GM12878 (cell line): ENCODE data around the gene THSD4. TPM values are rescaled to one million over a fixed set of nuclear protein-coding genes. Genes with fewer than 3 reads are reported as not detected.
A peak's percentile ranks its signal among the peaks of the same experiment; 100 is the strongest.

Source experiments
- ATAC-seq: fragments of 200-7000 bp; cut with Tn5 transposase; 3 replicates; pipeline ENCODE4 v1.9.1; 2020; ENCODE audit warnings: mild to moderate bottlenecking, moderate library complexity
- BruUV-seq: library from RNA; stranded (reverse); fragments of 400-500 nt; replicated peaks from 2 replicates; lab custom pipeline; 2021; lab: Mats Ljungman, UMichigan
- CTCF ChIA-PET: fragments of 300-600 bp; sonication (Branson Sonifier 250); formaldehyde crosslinking; extraction: SDS; loops from one replicate; lab custom pipeline; 2021; ENCODE audit warnings: inconsistent platforms; lab: Yijun Ruan, JAX
- POLR2A ChIA-PET: fragments of 350-600 bp; formaldehyde crosslinking; extraction: SDS; loops from one replicate; lab custom pipeline; 2021; ENCODE audit warnings: inconsistent platforms; lab: Charles Lee
- RAD21 ChIA-PET: fragments of 300-600 bp; sonication (Branson Sonifier 250); formaldehyde crosslinking; loops from one replicate; lab custom pipeline; 2023; ENCODE audit warnings: antibody characterized with exemption; ENCODE audit not compliant: unreplicated experiment; lab: Charles Lee
- SMC1A ChIA-PET: fragments of 300-600 bp; sonication (Branson Sonifier 250); formaldehyde crosslinking; loops from one replicate; lab custom pipeline; 2023; ENCODE audit not compliant: unreplicated experiment, uncharacterized antibody; lab: Charles Lee
- DNase-seq: peaks from one replicate; pipeline ENCODE4 v3.0.0-alpha.2; 2011; ENCODE audit warnings: low read depth, low spot score
- FAIRE-seq: peaks from 3 replicates; lab custom pipeline; 2011; peaks lifted over from hg19 to GRCh38; lab: Jason Lieb, UNC
- H2AFZ ChIP-seq: 2 replicates; pipeline ENCODE4 v1.6.0; 2011; ENCODE audit warnings: low read depth, low read length, control low read depth; ENCODE audit not compliant: control insufficient read depth
- H3K27ac ChIP-seq: 2 replicates; pipeline ENCODE4 v1.5.1; 2011; ENCODE audit warnings: control low read depth; ENCODE audit not compliant: control insufficient read depth, insufficient read depth
- H3K27me3 ChIP-seq, 2 experiments: replicated peaks in 1 of 2; 2 replicates each; pipeline versions ENCODE4 v1.6.0 to v1.6.1; 2011; ENCODE audit warnings: low read length in 1 of 2; ENCODE audit not compliant: control insufficient read depth in 2 of 2, insufficient read depth in 2 of 2
- H3K36me3 ChIP-seq, 2 experiments: 2 replicates each; pipeline ENCODE4 v1.5.1; 2011; ENCODE audit warnings: low read length in 1 of 2; ENCODE audit not compliant: control insufficient read depth in 2 of 2, insufficient read depth in 2 of 2
- H3K4me1 ChIP-seq: 2 replicates; pipeline ENCODE4 v1.6.1; 2011; ENCODE audit warnings: mild to moderate bottlenecking, low read length, moderate library complexity, mixed read lengths; ENCODE audit not compliant: control insufficient read depth, insufficient read depth
- H3K4me2 ChIP-seq: 2 replicates; pipeline ENCODE4 v1.6.0; 2011; ENCODE audit warnings: control low read depth; ENCODE audit not compliant: control insufficient read depth, insufficient read depth
- H3K4me3 ChIP-seq: fragments of 200-600 bp; sonication (generic); 2 replicates; pipeline ENCODE4 v1.5.1; 2016
- H3K79me2 ChIP-seq: 2 replicates; pipeline ENCODE4 v1.6.0; 2011; ENCODE audit warnings: low read length; ENCODE audit not compliant: control insufficient read depth, insufficient read depth
- H3K9ac ChIP-seq: 2 replicates; pipeline ENCODE4 v1.8.0; 2011; ENCODE audit warnings: low read length, control low read depth, mixed read lengths; ENCODE audit not compliant: control insufficient read depth, insufficient read depth
- H3K9me3 ChIP-seq: replicated peaks from 3 replicates; pipeline ENCODE4 v1.5.1; 2011; ENCODE audit warnings: mild to moderate bottlenecking, low read length; ENCODE audit not compliant: control insufficient read depth, insufficient read depth
- H4K20me1 ChIP-seq: 2 replicates; pipeline ENCODE4 v1.6.0; 2011; ENCODE audit not compliant: control insufficient read depth, insufficient read depth
- MTA2 ChIP-seq: fragments of 450-650 bp; IDR thresholded peaks from 2 replicates; pipeline ENCODE4 v1.6.1; 2016; ENCODE audit warnings: low read depth, mild to moderate bottlenecking, moderate library complexity
- PBX3 ChIP-seq: IDR thresholded peaks from 2 replicates; pipeline ENCODE4 v1.6.1; 2011; ENCODE audit warnings: mild to moderate bottlenecking, low read depth, low read length, moderate library complexity; ENCODE audit not compliant: insufficient replicate concordance
- PKNOX1 ChIP-seq: fragments of 450-650 bp; IDR thresholded peaks from 2 replicates; pipeline ENCODE4 v1.6.1; 2016; ENCODE audit warnings: mild to moderate bottlenecking
- WGBS: methylation state at CpG from one replicate; pipeline ENCODE4 v1.1.6; 2016; ENCODE audit warnings: low lambda C conversion rate; ENCODE audit not compliant: insufficient replicate concordance, insufficient coverage; ENCODE audit errors: missing lambda C conversion rate; 5-methylcytosine and 5-hydroxymethylcytosine counted together
- in situ Hi-C: fragments of 300-500 bp; cut with MboI; formaldehyde crosslinking; loops from 9 replicates; pipeline ENCODE4 v1.14.3; 2018; ENCODE audit warnings: mixed read lengths
- intact Hi-C: fragments of 100-400 bp; cut with micrococcal nuclease; formaldehyde crosslinking; loops from one replicate; pipeline ENCODE4 v1.14.2; 2022; ENCODE audit not compliant: unreplicated experiment
- polyA plus RNA-seq, 11 experiments: library from polyadenylated mRNA; depleted of rRNA in 4 of 11; unstranded in 6 of 11; stranded (reverse) in 5 of 11; fragments of >200 nt; fragmentation: Nextera tagmentation in 4 of 11; fragmentation: Illumina TruSeq in 1 of 11; extraction: Ambion mirVana in 4 of 11; extraction: Trizol in 1 of 11; gene quantifications; 1 replicate in 1 of 11; 2 replicates in 10 of 11; pipeline versions ENCODE4 v1.2.1 to v1.2.3, GENCODE V29; 2011 to 2016; ENCODE audit warnings: inconsistent platforms in 2 of 11, missing spikeins in 2 of 11, low read depth in 1 of 11
- total RNA-seq, 4 experiments: library from RNA; depleted of rRNA in 3 of 4; stranded (reverse); fragments of >200 nt in 3 of 4; fragmentation: Illumina TruSeq in 1 of 4; extraction: Trizol in 1 of 4; gene quantifications; 2 replicates each; pipeline versions ENCODE4 v1.2.1 to v1.2.3, GENCODE V29; 2013 to 2021

THSD4 gene
- total and polyA plus RNA-seq, 10 of the 15 experiments (the other 5 are each of a cell fraction or from before 2014, with no cell fraction given), result 0.04 to 0.13 (median 0.05) TPM; not detected in 7

- BruUV-seq, result no TSS peak
- no peaks in the 10 kb centered on the region; a peak in 1 of 4 replicates for H3K27me3 ChIP-seq
- ChIA-PET POLR2A (no interaction called here), CTCF (interaction anchor here (0.6 to 6.0 kb wide), 9 partner anchors 14 to 370 kb away, joined by 3 to 69 read pairs (median 6); no protein-coding TSS in a partner anchor), RAD21 (interaction anchor here (0.7 to 1.9 kb wide), 6 partner anchors 23 to 351 kb away, joined by 3 to 9 read pairs (median 4); no protein-coding TSS in a partner anchor), SMC1A (interaction anchor here (0.7 to 4.2 kb wide), 8 partner anchors 22 to 358 kb away, joined by 3 to 26 read pairs (median 4); no protein-coding TSS in a partner anchor)
- H3K4me3 ChIP-seq, result no peak overlapping the region
- peak overlapping the region; percentile 49 for H3K4me2 ChIP-seq
- no peak for DNase-seq
- no peaks in the 10 kb centered on the region for H4K20me1 ChIP-seq
- H3K4me1 ChIP-seq, result peaks cover 10% of the 10 kb centered on the region
- H3K79me2 ChIP-seq, result no peaks in the 10 kb centered on the region
- WGBS, result 43% methylated on average over 6 of the region's 6 CpGs
- H3K9me3 ChIP-seq, result no peaks in the 10 kb centered on the region
- peak; percentile 84 for FAIRE-seq
- no peak overlapping the region for H3K27ac ChIP-seq
- intact Hi-C loops, result no loop called here
- TF ChIP-seq PKNOX1, result peak; percentile 69
- no peak for TF ChIP-seq MTA2
- peak; percentile 73 for TF ChIP-seq PBX3
- no peaks in the 10 kb centered on the region for H3K36me3 ChIP-seq
- no peak overlapping the region; the same call in 1 of the 2 replicates for H3K9ac ChIP-seq
- peak; percentile 56 for ATAC-seq
- peak overlapping the region; percentile 52 for H2AFZ ChIP-seq
- in situ Hi-C loops, result loop anchor here (5.0 to 10.0 kb wide), 3 partner anchors 58 to 350 kb away; no protein-coding TSS in a partner anchor
Observed at GRCh38 chr15:71804695-71805470, 689.6 kb downstream of the THSD4 start.
